Left hindlimb (tissue), 1 donor: ENCODE results near the gene KREMEN1.
"Not testable (repeated sequence)": the region's sequence is repeated elsewhere in the genome, so short reads cannot be mapped to it uniquely, and the experiment has no call there.

Source experiments
- DNase-seq: peaks from one replicate; pipeline ENCODE4 v3.0.0-alpha.2; 2018

The KREMEN1 gene, protein sequence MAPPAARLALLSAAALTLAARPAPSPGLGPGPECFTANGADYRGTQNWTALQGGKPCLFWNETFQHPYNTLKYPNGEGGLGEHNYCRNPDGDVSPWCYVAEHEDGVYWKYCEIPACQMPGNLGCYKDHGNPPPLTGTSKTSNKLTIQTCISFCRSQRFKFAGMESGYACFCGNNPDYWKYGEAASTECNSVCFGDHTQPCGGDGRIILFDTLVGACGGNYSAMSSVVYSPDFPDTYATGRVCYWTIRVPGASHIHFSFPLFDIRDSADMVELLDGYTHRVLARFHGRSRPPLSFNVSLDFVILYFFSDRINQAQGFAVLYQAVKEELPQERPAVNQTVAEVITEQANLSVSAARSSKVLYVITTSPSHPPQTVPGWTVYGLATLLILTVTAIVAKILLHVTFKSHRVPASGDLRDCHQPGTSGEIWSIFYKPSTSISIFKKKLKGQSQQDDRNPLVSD

GRCh38 chr22:29072979-29073617, at the start of gene KREMEN1:
Gene KREMEN1 (plus strand): TSS chr22:29073035. CDS start chr22:29073131, 96 bp downstream.
- no peak for DNase-seq

DNA sequence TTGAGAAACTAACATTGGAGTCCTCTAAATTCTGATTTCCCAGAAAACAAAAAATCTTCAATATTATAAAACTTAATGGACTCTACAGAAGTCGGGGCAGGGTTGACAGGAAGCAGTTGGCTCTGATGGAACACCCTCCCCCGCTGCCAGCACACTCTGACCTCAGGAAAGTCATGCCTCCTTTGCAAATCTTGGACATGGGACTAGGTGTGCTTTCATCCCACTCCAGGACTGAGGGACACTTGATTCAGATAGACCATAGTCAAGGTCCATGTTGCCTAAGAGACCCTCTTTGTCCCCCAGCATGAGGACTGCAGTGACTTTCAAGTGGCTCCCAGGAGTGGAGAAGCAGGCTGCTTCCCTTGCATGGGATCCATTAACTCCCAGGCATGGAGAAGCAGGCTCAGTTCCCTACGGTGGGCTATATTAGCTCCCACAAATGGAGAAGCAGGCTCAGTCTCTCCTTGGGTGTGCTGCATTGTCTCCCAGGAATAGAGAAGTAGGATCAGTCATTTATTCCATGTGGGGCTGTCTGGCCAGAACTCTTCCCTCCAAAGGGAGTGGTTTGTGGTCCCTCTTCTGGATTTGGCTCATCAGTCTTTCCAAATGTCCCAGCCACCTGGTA, 49.6 kb upstream of the KREMEN1 start:
- no peak for DNase-seq

GRCh38 chr22:29026579-29026978, 46.3 kb upstream of the KREMEN1 start:
- no peak for DNase-seq

- no peak for DNase-seq
These were observed 44.4 kb upstream of the KREMEN1 start for GRCh38 chr22:29028468-29028867.

DNA sequence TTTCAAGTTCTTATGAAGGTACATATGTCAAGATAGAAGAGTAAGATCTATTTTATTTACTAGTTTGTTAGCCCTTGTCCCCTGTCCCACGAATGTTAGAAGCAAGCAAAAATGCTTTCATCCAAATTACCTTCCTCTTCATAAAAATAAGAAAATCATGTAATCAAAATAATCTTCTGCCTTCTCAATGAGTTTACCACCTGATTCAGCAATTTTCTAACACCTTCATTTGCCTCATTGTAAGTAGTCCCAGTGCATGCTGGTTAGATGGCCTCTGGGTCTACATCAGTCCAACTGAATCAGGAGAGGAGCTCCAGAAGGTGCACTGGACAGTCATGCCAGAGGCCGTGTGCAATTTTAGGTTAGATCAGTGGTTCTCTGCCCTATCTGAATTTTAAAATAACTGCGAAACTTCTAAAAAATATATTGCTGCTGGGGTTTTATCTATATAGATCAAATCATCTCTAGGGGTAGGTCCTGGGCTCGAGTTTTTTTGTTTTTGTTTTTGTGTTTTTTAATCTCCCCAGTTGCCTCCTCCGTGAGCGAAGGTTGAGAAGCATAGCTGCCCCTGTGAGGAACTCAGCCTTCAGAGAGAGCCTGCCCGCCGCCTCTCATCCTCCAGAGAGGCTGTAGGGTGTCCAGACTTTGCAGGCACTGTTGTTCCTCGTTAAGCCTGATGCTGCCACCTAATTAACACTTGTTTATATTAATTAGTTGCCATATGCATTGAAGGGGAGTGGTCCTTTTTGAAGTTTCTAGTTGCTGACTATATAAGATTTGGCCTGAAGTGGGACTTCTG, 43.4 kb upstream of the KREMEN1 start:
- DNase-seq: no peak

DNA sequence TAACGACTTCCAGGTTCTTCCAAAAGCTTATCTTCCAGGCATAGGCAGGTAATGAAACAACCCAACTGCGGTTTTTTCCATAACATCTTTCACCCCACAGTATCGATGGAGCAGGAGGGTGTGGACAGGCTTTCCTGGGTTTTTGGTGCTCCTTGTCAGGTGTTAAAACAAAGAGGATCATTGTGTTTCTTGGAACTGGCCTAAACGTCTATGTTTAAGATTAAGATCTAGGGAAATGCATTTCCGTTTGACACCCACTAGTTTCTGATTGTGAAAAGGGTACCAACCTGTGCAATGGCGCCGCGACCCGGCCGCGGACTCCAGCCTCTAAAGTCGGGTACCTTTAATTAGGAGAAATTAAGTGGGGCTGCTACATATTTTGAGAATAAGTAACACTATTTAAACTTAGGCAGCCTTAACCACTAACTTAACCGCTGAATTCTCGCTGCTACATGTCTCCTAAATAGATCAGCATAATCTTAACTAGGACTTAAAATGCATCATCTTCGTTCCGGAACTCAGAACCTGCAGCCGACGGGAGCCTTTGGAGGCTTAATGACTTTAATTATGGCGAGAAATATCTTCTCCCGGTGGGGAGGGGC, 42.7 kb upstream of the KREMEN1 start:
- DNase-seq: no peak

- peak; percentile 85 for DNase-seq
These were observed 42.1 kb upstream of the KREMEN1 start for GRCh38 chr22:29030618-29031226.

DNA sequence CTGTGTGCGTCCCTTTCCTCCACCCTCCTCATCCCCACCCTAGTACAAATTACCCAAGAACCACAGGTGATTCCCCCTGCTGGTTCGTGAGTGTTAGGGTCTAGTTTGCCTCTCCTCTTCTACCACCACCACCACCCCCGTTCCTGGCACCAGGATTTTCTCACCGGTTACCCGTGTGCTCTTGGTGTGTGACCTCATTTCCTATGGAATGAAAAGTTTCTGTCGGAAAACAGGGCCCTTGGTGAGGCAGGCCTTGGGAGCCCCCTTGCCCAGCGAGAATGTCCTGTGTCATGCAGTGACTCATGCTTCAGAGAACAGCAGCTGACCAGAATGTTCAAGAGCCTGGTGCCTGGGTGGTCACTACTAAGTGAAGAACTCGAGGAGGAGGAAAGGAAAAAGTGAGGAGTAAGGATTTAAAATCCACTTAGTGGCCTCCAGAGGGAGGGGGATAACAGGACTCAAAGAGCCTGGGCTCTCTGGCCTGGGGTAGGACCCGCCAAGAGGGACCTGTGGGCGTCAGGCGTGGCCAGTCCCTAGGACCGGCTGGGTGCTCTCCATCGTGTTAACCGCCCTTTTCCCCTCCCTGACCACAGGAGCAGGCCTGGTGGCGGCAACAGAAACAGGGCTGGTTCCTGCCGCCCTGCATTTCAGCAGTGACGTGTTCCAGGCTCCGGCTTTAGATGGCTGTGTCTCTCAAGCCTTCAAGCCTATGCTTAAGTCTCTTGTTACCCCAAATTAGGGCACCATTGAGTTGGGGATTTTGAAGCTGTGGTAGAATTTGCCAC, 41.4 kb upstream of the KREMEN1 start:
- DNase-seq: peak; percentile 80

- DNase-seq: no peak
These were observed 40.8 kb upstream of the KREMEN1 start for GRCh38 chr22:29032014-29032475.

GRCh38 chr22:29032584-29032983, 40.3 kb upstream of the KREMEN1 start:
- DNase-seq: no peak

DNA sequence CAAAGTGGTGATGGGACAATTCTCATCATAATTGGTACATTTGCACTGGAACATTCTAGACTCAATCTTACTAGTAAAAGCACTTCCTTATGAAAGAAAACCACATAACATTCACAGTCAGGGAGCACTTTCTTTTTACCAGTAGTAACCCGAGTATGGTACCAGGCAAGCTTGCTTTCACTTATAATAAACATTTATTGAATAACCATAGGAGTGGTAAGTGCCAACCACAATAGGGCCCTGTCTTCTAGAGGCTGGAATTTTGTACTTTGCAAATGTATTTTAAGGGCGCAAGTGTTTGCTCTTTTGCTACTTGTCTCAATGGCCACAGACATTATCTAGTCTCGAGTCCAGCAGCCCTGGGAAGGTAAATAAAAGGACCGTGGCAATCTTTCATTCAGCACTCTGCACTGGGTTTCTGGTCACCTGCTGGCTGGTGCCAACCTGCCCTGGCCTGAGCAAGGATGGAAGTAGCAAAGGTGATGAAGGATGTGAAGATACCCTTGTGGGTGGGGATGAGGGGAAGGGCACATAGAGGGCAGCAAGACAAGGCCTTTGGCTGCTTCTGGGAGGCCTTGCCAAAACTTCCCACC, 35.4 kb upstream of the KREMEN1 start:
- no peak for DNase-seq

GRCh38 chr22:29039148-29039547, 33.7 kb upstream of the KREMEN1 start:
- no peak for DNase-seq

- not testable (repeated sequence) for DNase-seq
These were observed 33.2 kb upstream of the KREMEN1 start for GRCh38 chr22:29039684-29040083.

DNA sequence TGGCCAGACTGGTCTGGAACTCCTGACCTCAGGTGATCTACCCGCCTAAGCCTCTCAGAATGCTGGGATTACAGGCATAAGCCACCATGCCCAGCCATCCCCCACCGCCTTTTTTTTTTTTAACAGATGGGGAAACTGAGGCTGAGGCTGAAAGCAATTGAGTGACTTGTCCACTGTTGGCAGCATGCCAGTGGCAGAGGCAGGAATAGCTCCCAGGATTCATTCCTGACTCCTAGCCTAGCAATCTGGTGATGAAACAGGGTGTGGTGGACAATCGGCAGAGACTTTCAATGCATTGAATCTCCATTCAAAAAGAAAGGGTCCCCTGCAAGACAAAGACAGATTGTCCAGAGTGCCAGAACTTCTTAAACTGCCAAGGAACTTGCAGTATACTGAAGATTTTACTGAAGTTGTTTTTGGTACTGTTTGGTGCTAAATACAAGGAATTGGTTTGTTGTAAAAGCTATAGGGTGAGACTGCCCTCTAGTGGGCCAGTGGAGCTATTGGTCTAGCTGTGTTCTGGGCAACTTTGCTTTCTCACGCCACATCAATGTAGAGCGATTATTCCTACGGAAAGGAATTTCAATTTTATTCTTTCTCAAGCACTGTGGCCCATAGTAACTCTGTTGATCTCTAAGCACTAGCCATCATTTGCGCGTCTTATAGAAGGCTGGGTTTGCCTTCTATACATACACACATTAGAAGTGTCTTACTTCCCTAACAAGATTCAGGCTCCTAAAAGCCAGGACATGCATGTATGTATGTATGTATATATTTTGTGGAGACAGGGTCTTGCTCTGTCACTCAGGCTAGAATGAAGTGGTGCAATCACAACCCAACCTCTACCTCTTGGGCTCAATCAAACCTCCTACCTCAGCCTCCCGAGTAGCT, 32.2 kb upstream of the KREMEN1 start:
- DNase-seq: peak; percentile 70

- DNase-seq: no peak
These were observed 31.4 kb upstream of the KREMEN1 start for GRCh38 chr22:29041408-29041807.

GRCh38 chr22:29043906-29044575, 28.8 kb upstream of the KREMEN1 start:
- DNase-seq: no peak

DNA sequence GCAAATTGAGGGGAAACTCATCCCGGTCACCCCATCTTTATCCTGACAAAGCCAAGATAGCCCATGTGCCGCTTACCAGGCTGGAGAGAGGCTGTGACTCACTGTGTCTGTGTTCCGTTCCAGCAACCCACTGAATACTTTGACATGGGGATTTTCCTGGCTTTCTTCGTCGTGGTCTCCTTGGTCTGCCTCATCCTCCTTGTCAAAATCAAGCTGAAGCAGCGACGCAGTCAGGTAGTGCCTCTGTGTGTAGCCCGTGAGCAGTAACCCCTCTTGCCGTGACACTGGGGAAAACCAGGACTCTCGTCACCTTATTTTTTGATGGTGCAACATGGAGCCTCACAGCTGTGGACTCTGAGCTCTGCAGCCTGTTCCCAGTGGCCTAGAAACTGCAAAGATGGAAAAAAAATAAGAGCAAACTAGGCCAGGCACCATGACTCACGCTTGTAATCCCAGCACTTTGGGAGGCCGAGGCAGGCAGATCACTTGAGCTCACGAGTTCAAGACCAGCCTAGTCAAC, 28.1 kb upstream of the KREMEN1 start:
- no peak for DNase-seq

DNA sequence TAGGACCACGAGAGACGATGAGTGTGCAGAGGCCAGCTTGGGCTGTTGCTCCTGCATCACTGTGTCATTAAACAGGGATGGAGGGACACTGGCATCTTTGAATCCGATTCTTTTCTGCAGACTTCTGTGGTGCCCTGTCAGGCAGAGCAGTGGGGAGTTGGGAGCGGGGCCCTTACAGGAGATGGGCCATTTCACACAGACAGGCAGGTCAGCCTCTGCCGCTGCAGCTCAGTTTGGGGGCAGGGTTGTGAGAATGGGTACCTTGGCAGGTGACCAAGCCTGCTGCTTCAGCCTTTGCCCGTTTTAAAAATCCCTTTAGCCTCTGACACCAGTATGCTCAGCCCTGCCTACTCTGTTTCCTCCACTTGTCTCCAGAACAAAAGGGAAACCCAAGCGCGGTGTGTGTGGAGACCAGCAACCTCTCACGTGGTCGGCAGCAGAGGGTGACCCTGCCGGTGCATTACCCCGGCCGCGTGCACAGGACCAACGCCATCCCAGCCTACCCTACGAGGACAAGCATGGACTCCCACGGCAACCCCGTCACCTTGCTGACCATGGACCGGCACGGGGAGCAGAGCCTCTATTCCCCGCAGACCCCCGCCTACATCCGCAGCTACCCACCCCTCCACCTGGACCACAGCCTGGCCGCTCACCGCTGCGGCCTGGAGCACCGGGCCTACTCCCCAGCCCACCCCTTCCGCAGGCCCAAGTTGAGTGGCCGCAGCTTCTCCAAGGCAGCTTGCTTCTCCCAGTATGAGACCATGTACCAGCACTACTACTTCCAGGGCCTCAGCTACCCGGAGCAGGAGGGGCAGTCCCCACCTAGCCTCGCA, 23.8 kb upstream of the KREMEN1 start:
- DNase-seq: no peak
